Breast epithelium (tissue), 3 donors: ENCODE results near the gene HDAC4.

Experiments used
- POLR2AphosphoS5 ChIP-seq, 3 donors: sonication (generic); formaldehyde crosslinking; IDR thresholded peaks; one replicate each; pipeline ENCODE4 v1.6.1; 2017; ENCODE audit warnings: antibody characterized with exemption in 3 of 3
- TF ChIP-seq, protein P1 (sequence below), 3 donors: fragments of 450-650 bp; IDR thresholded peaks; one replicate each; pipeline ENCODE4 v1.5.1; 2016 to 2017; ENCODE audit warnings: antibody characterized with exemption in 3 of 3, mild to moderate bottlenecking in 3 of 3, moderate library complexity in 3 of 3

DNA sequence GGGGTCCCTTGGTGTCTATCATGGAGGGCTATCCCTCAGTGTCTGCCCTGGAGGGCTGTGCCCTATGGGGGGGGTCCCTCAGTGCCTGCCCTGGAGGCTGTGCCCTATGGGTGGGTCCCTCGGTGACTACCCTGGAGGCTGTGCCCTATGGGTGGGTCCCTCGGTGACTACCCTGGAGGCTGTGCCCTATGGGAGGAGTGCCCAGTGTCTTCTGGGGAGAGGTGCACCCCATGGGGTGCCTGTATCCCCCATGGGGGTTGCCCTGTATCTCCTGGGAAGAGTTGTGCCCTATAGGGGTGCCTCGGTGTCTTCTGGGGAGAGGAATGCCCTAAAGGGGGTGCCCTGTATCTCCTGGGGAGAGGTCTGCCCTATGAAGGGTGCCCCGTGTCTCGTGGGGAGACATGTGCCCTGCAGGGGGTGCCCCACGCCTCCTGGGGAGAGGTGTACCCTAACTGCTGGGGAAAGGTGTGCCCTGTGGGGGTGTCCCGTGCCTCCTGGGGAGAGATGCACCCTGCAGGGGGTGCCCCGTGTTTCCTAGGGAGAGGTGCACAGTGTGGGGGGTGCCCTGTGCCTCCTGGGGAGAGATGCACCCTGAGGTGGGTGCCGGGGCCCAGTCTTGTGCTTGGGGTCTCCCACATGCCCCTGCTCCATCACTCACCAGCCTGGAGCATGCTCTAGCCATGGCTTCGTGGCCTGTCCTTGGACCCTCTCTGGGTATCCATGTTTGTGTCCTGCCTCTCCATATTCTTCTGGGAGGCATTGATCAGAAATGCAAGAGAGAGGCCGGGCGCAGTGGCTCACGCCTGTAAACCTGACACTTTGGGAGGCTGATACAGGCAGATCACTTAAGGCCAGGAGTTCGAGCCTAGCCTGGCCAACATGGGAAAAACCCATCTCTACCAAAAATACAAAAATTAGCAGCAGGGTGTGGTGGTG, 215.6 kb downstream of the HDAC4 start:
- TF ChIP-seq, protein P1, sequence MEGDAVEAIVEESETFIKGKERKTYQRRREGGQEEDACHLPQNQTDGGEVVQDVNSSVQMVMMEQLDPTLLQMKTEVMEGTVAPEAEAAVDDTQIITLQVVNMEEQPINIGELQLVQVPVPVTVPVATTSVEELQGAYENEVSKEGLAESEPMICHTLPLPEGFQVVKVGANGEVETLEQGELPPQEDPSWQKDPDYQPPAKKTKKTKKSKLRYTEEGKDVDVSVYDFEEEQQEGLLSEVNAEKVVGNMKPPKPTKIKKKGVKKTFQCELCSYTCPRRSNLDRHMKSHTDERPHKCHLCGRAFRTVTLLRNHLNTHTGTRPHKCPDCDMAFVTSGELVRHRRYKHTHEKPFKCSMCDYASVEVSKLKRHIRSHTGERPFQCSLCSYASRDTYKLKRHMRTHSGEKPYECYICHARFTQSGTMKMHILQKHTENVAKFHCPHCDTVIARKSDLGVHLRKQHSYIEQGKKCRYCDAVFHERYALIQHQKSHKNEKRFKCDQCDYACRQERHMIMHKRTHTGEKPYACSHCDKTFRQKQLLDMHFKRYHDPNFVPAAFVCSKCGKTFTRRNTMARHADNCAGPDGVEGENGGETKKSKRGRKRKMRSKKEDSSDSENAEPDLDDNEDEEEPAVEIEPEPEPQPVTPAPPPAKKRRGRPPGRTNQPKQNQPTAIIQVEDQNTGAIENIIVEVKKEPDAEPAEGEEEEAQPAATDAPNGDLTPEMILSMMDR (IDR thresholded peaks at IDR 0.05): no peak
- TF ChIP-seq POLR2AphosphoS5 (IDR thresholded peaks at IDR 0.05): no peak
